SK-N-SH treated with all-trans-retinoic acid at 6 μM for 48 hours (cell line): ENCODE data around the gene CES5A.

ENCODE experiments used
- BACH2 ChIP-seq: fragments of 250-450 bp; sonication (Bioruptor Pico); IDR thresholded peaks from 2 replicates; pipeline ENCODE4 v1.9.0; 2021; ENCODE audit warnings: mild to moderate bottlenecking, borderline replicate concordance
- ZNF70 ChIP-seq: fragments of 450-650 bp; formaldehyde crosslinking; IDR thresholded peaks from 2 replicates; pipeline ENCODE4 v1.5.0; 2020; ENCODE audit warnings: mild to moderate bottlenecking, moderate library complexity
- TF ChIP-seq, protein P1 (sequence below): fragments of 250-450 bp; sonication (Bioruptor Pico); IDR thresholded peaks from 2 replicates; pipeline ENCODE4 v1.8.0; 2020; ENCODE audit warnings: mild to moderate bottlenecking, moderate library complexity, borderline replicate concordance
- TF ChIP-seq, protein P2 (sequence below): fragments of 250-450 bp; sonication (Bioruptor Pico); IDR thresholded peaks from 2 replicates; pipeline ENCODE4 v1.5.1; 2020; ENCODE audit warnings: low read depth, mild to moderate bottlenecking, moderate library complexity

DNA sequence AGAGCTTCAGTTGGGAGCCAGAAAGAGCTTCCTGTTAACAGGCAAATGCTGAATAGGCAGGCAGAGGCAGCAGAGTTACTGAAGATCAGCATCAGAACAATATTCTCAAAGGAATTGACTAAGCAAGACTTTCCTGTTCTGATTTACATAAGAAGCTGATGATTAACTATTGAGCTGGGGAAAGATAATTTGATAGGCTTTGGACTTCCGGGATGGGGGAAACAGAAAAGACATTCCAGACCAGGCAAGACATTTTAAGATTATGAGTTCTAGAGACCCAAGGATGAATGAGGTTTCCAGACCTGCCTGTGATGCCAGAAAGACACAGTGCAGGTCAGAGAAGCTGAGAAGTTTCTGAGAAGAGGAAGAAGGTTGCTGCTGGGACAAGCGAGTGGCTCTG is at the start of gene CES5A:
- TF ChIP-seq, protein P1, sequence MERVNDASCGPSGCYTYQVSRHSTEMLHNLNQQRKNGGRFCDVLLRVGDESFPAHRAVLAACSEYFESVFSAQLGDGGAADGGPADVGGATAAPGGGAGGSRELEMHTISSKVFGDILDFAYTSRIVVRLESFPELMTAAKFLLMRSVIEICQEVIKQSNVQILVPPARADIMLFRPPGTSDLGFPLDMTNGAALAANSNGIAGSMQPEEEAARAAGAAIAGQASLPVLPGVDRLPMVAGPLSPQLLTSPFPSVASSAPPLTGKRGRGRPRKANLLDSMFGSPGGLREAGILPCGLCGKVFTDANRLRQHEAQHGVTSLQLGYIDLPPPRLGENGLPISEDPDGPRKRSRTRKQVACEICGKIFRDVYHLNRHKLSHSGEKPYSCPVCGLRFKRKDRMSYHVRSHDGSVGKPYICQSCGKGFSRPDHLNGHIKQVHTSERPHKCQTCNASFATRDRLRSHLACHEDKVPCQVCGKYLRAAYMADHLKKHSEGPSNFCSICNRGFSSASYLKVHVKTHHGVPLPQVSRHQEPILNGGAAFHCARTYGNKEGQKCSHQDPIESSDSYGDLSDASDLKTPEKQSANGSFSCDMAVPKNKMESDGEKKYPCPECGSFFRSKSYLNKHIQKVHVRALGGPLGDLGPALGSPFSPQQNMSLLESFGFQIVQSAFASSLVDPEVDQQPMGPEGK = no peak
- no peak for TF ChIP-seq ZNF70
- TF ChIP-seq, protein P2, sequence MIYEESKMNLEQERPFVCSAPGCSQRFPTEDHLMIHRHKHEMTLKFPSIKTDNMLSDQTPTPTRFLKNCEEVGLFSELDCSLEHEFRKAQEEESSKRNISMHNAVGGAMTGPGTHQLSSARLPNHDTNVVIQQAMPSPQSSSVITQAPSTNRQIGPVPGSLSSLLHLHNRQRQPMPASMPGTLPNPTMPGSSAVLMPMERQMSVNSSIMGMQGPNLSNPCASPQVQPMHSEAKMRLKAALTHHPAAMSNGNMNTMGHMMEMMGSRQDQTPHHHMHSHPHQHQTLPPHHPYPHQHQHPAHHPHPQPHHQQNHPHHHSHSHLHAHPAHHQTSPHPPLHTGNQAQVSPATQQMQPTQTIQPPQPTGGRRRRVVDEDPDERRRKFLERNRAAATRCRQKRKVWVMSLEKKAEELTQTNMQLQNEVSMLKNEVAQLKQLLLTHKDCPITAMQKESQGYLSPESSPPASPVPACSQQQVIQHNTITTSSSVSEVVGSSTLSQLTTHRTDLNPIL (CRISPR knock-in tag) = no peak
- no peak for TF ChIP-seq BACH2 (CRISPR knock-in tag)
